BLaER1 treated with 17β-estradiol and CSF1 and Interleukin-3, amounts not matched to agents 10 nM and 100 nM (cell line): ENCODE results near the gene E4F1.
A peak's percentile ranks its signal among the peaks of the same experiment; 100 is the strongest.

ENCODE experiments used
- H3K27ac ChIP-seq, 11 experiments: shearing (Covaris generic); formaldehyde crosslinking; 2 replicates each; pipeline ENCODE4 v1.8.1; 2022
- H3K27me3 ChIP-seq, 11 experiments: shearing (Covaris generic); formaldehyde crosslinking; 2 replicates each; pipeline ENCODE4 v1.8.1; 2022
- H3K36me3 ChIP-seq, 11 experiments: shearing (Covaris generic); formaldehyde crosslinking; 2 replicates each; pipeline ENCODE4 v1.8.1; 2022
- H3K4me1 ChIP-seq, 10 experiments: shearing (Covaris generic); formaldehyde crosslinking; 2 replicates each; pipeline ENCODE4 v1.8.1; 2022
- H3K4me2 ChIP-seq, 11 experiments: shearing (Covaris generic); formaldehyde crosslinking; 2 replicates each; pipeline ENCODE4 v1.8.1; 2022
- H3K4me3 ChIP-seq, 10 experiments: shearing (Covaris generic); formaldehyde crosslinking; 2 replicates each; pipeline ENCODE4 v1.8.1; 2022
- H3K9ac ChIP-seq, 11 experiments: shearing (Covaris generic); formaldehyde crosslinking; 2 replicates each; pipeline ENCODE4 v1.8.1; 2022
- H3K9me3 ChIP-seq, 11 experiments: shearing (Covaris generic); formaldehyde crosslinking; replicated peaks in 1 of 11; 2 replicates each; pipeline ENCODE4 v1.8.1; 2022
- H4K20me1 ChIP-seq, 11 experiments: shearing (Covaris generic); formaldehyde crosslinking; 2 replicates each; pipeline ENCODE4 v1.8.1; 2022
- Cebpa-rat ChIP-seq, 11 experiments: shearing (Covaris generic); IDR thresholded peaks; 2 replicates each; pipeline ENCODE4 v1.8.1; 2022

E4F1 gene

GRCh38 chr16:2205967-2206313 lies 17.5 kb upstream of the E4F1 start:
- Histone ChIP-seq H3K27ac (peak overlapping the region; percentile 87 to 99 (median 96); a peak in 21 of 22 replicates), H3K36me3 (peaks cover 31 to 44% (median 41%) of the 10 kb centered on the region in 11 experiments), H4K20me1 (peaks cover 0 to 43% (median 13%) of the 10 kb centered on the region in 11 experiments; a peak in 12 of 22 replicates), H3K4me3 (peak overlapping the region; percentile 62 to 86 (median 72)), H3K4me1 (peaks cover 27 to 33% (median 31%) of the 10 kb centered on the region in 10 experiments), H3K27me3 (peaks cover 0 to 16% (median 4%) of the 10 kb centered on the region in 11 experiments; a peak in 8 of 22 replicates), H3K9me3 (no peaks in the 10 kb centered on the region), H3K9ac (peak overlapping the region; percentile 90 to 99 (median 95)), H3K4me2 (peak overlapping the region; percentile 95 to 100 (median 97))
- TF ChIP-seq Cebpa-rat (IDR thresholded peaks at IDR 0.05), result no peak

DNA sequence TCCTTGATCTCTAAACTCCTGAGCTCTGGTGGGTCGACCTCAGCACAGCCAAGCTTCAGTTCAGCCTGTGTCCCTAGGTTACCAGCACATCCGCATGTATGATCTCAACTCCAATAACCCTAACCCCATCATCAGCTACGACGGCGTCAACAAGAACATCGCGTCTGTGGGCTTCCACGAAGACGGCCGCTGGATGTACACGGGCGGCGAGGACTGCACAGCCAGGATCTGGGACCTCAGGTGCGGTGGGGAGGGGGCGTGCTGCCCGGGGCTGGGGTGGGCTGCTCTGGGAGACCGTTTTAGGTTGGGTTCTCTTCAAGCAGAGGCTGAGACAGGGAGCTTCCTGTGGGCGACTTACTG lies 17.0 kb upstream of the E4F1 start:
- H3K27ac ChIP-seq, result peak overlapping the region; percentile 87 to 99 (median 96); a peak in 19 of 22 replicates
- peaks cover 27 to 38% (median 32%) of the 10 kb centered on the region in 10 experiments for H3K4me1 ChIP-seq
- peaks cover 0 to 14% (median 4%) of the 10 kb centered on the region in 11 experiments; a peak in 7 of 22 replicates for H3K27me3 ChIP-seq
- H3K4me2 ChIP-seq, result peak overlapping the region; percentile 95 to 100 (median 97)
- H4K20me1 ChIP-seq, result peaks cover 0 to 48% (median 15%) of the 10 kb centered on the region in 11 experiments; a peak in 13 of 22 replicates
- no peak for TF ChIP-seq Cebpa-rat (IDR thresholded peaks at IDR 0.05)
- H3K4me3 ChIP-seq, result peak overlapping the region; percentile 62 to 86 (median 72)
- no peaks in the 10 kb centered on the region for H3K9me3 ChIP-seq
- peaks cover 32 to 48% (median 41%) of the 10 kb centered on the region in 11 experiments for H3K36me3 ChIP-seq
- peak overlapping the region; percentile 90 to 99 (median 95) for H3K9ac ChIP-seq

GRCh38 chr16:2206780-2207433 lies 16.5 kb upstream of the E4F1 start:
- TF ChIP-seq Cebpa-rat (IDR thresholded peaks at IDR 0.05), result no peak
- H3K9me3 ChIP-seq, result no peaks in the 10 kb centered on the region
- H4K20me1 ChIP-seq, result peaks cover 0 to 53% (median 20%) of the 10 kb centered on the region in 11 experiments; a peak in 16 of 22 replicates
- H3K4me2 ChIP-seq, result peak overlapping the region; percentile 95 to 100 (median 97); a peak in 20 of 22 replicates
- H3K9ac ChIP-seq, result peak overlapping the region; percentile 15 to 99 (median 95); a peak in 19 of 22 replicates
- H3K4me3 ChIP-seq, result peak overlapping the region in 6 of 10 experiments; percentile 70 to 84 (median 75); a peak in 8 of 20 replicates
- peaks cover 0 to 9% (median under 1%) of the 10 kb centered on the region in 11 experiments; a peak in 6 of 22 replicates for H3K27me3 ChIP-seq
- H3K36me3 ChIP-seq, result peaks cover 37 to 53% (median 44%) of the 10 kb centered on the region in 11 experiments
- H3K27ac ChIP-seq, result peak overlapping the region in 4 of 11 experiments; percentile 6 to 87 (median 21); a peak in 1 of 22 replicates
- peaks cover 27 to 43% (median 36%) of the 10 kb centered on the region in 10 experiments for H3K4me1 ChIP-seq

GRCh38 chr16:2207872-2208271 lies 15.5 kb upstream of the E4F1 start:
- H3K4me2 ChIP-seq, result 0 out of 22 replicates have a peak overlapping the region, but pooled peaks of 2 of the 11 experiments have one; percentile 96 to 100
- H3K36me3 ChIP-seq, result peaks cover 42 to 62% (median 51%) of the 10 kb centered on the region in 11 experiments
- H4K20me1 ChIP-seq, result peaks cover 8 to 63% (median 30%) of the 10 kb centered on the region in 11 experiments; a peak in 20 of 22 replicates
- no peak overlapping the region for H3K27ac ChIP-seq
- no peak overlapping the region for H3K4me3 ChIP-seq
- TF ChIP-seq Cebpa-rat (IDR thresholded peaks at IDR 0.05), result no peak
- H3K9me3 ChIP-seq, result no peaks in the 10 kb centered on the region
- peaks cover 35 to 53% (median 45%) of the 10 kb centered on the region in 10 experiments for H3K4me1 ChIP-seq
- H3K27me3 ChIP-seq, result no peaks in the 10 kb centered on the region
- peak overlapping the region in 7 of 11 experiments; percentile 91 to 99 (median 98); a peak in 6 of 22 replicates for H3K9ac ChIP-seq

- Histone ChIP-seq H3K4me2 (no peak overlapping the region), H3K36me3 (peaks cover 42 to 63% (median 51%) of the 10 kb centered on the region in 11 experiments), H3K9ac (peak overlapping the region in 2 of 11 experiments; percentile 98; a peak in 3 of 22 replicates), H3K27me3 (no peaks in the 10 kb centered on the region), H3K4me3 (no peak overlapping the region), H3K4me1 (peaks cover 40 to 57% (median 50%) of the 10 kb centered on the region in 10 experiments), H3K27ac (no peak overlapping the region), H3K9me3 (no peaks in the 10 kb centered on the region), H4K20me1 (peaks cover 8 to 67% (median 34%) of the 10 kb centered on the region in 11 experiments; a peak in 20 of 22 replicates)
- no peak for TF ChIP-seq Cebpa-rat (IDR thresholded peaks at IDR 0.05)
Measured at GRCh38 chr16:2208308-2208707, 15.1 kb upstream of the E4F1 start.

DNA sequence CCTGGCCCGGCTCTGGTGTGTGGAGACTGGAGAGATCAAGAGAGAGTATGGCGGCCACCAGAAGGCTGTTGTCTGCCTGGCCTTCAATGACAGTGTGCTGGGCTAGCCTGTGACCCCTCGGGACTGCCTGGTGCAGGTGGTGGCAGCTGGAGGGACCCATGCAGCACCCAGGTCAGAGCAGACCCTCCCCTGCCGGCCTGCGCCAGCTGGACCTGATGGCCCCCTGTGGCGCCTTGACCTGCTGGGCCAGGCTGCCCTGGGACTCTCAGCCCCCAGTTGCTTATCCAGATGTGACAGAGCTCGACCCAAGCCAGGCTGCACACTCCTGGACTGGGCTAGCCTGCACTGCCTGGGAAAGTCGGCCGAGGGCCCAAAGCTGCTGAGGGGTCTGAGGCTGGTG lies 14.6 kb upstream of the E4F1 start:
- no peaks in the 10 kb centered on the region for H3K27me3 ChIP-seq
- peaks cover 8 to 72% (median 36%) of the 10 kb centered on the region in 11 experiments; a peak in 20 of 22 replicates for H4K20me1 ChIP-seq
- no peak for TF ChIP-seq Cebpa-rat (IDR thresholded peaks at IDR 0.05)
- 0 out of 22 replicates have a peak overlapping the region, but pooled peaks of 1 of the 11 experiments have one; percentile 98 for H3K9ac ChIP-seq
- no peak overlapping the region for H3K27ac ChIP-seq
- no peaks in the 10 kb centered on the region for H3K9me3 ChIP-seq
- H3K4me1 ChIP-seq, result peaks cover 44 to 61% (median 54%) of the 10 kb centered on the region in 10 experiments
- H3K4me2 ChIP-seq, result no peak overlapping the region
- no peak overlapping the region for H3K4me3 ChIP-seq
- peaks cover 42 to 63% (median 51%) of the 10 kb centered on the region in 11 experiments for H3K36me3 ChIP-seq

DNA sequence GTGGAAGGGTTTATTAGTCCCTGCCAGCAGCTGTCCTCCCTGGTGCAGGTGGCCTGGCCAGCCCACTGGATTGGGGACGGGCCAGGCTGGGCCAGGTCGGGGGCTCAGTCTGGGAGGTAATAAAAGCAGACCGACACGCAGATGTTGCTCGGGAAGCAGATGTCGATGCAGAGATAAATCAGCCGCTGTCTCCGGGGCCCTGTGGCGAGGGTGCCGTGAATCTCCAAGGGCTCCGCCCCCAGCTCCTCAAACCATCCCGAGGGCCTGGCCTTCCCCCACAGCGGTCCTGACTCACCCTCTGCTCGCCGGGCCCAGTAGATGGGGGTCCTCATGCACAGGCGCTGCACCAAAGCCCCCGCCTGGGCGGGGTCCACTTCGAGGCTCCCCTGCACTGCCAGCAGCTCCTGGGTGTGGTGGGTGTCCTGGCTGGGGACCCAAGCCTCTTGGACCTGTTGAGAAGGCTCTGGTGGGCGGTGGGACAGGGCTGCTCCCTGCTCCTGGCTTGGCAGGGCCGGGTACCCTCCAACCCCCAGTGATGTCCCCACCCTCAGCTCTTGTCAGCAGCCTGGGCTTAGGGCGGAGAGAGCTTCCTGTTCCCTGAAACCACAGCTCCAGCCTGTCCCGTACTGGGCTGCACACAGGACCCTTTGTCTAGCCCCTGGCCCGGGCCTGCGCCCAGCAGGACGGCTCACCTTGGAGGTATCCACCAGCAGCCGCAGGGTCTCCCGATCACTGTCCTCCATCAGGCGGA lies 14.0 kb upstream of the E4F1 start:
- H4K20me1 ChIP-seq, result peaks cover 8 to 76% (median 36%) of the 10 kb centered on the region in 11 experiments; a peak in 20 of 22 replicates
- no peaks in the 10 kb centered on the region for H3K9me3 ChIP-seq
- peak overlapping the region in 3 of 11 experiments; percentile 1 to 11 (median 9); a peak in 3 of 22 replicates for H3K9ac ChIP-seq
- no peak for TF ChIP-seq Cebpa-rat (IDR thresholded peaks at IDR 0.05)
- H3K4me3 ChIP-seq, result no peak overlapping the region
- H3K27ac ChIP-seq, result no peak overlapping the region
- no peaks in the 10 kb centered on the region for H3K27me3 ChIP-seq
- peaks cover 42 to 63% (median 51%) of the 10 kb centered on the region in 11 experiments for H3K36me3 ChIP-seq
- H3K4me1 ChIP-seq, result peaks cover 40 to 58% (median 51%) of the 10 kb centered on the region in 10 experiments
- H3K4me2 ChIP-seq, result no peak overlapping the region

DNA sequence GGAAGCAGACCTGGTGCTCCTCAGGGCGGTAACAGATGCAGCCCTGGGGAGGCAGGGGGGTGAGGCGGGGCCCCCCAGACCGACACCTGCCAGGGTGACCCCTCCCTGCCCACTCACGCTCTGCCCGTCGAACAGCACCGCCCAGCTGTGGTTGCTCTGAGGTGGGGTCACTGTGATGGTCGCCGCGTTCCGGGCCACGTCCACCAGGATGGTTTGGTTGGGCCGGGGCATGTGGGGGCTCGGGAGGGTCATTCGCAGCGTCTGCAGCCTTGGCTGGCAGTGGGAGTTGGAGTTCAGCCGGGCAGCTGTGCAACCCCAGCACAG lies 13.4 kb upstream of the E4F1 start:
- Histone ChIP-seq H3K4me1 (peaks cover 35 to 53% (median 46%) of the 10 kb centered on the region in 10 experiments), H3K27me3 (no peaks in the 10 kb centered on the region), H3K4me3 (no peak overlapping the region), H3K9ac (peak overlapping the region in 1 of 11 experiments; percentile 1; a peak in 2 of 22 replicates), H3K27ac (no peak overlapping the region), H3K4me2 (no peak overlapping the region), H4K20me1 (peaks cover 8 to 76% (median 36%) of the 10 kb centered on the region in 11 experiments; a peak in 20 of 22 replicates), H3K36me3 (peaks cover 42 to 63% (median 51%) of the 10 kb centered on the region in 11 experiments), H3K9me3 (no peaks in the 10 kb centered on the region)
- no peak for TF ChIP-seq Cebpa-rat (IDR thresholded peaks at IDR 0.05)
